ENCODE results near the gene MLX.
"Not testable (repeated sequence)": the region's sequence is repeated elsewhere in the genome, so short reads cannot be mapped to it uniquely, and the experiment has no call there.

Gene MLX

GRCh38 chr17:42608305-42609181, 41.6 kb downstream of the MLX start:
- peak in 1 of 2 experiments; percentile 38 for DNase-seq (ENCODE audit: low read depth in 1 of 2, low spot score in 1 of 2)
- Histone ChIP-seq H3K27me3 (ENCODE audit: insufficient read depth, poor library complexity, severe bottlenecking) (no peaks in the 10 kb centered on the region), H3K4me3 (replicated peaks; ENCODE audit: insufficient read depth, low read length) (peak overlapping the region; percentile 82), H3K27ac (replicated peaks) (peak overlapping the region; percentile 77)
- peak; percentile 60; the same call in 1 of the 2 replicates for TF ChIP-seq SPI1 (IDR thresholded peaks at IDR 0.05; ENCODE audit: borderline replicate concordance, low read depth)
- TF ChIP-seq REST (IDR thresholded peaks at IDR 0.05; ENCODE audit: insufficient replicate concordance, low read depth) = no peak

GRCh38 chr17:42609182-42609813, 42.4 kb downstream of the MLX start, which contains the start of the genes RETREG3 and TUBG1:
Gene RETREG3 (minus strand): TSS chr17:42609374. CDS start chr17:42609324, 50 bp downstream.
Gene TUBG1 (plus strand): TSS chr17:42609683. CDS start chr17:42609738, 55 bp downstream.
- peak; percentile 97 to 98 for DNase-seq (ENCODE audit: low read depth in 1 of 2, low spot score in 1 of 2)
- Histone ChIP-seq H3K27ac (replicated peaks) (peak within 1 kb of the TSS; percentile 77), H3K27me3 (ENCODE audit: insufficient read depth, poor library complexity, severe bottlenecking) (no peaks in the 10 kb centered on the region), H3K4me3 (replicated peaks; ENCODE audit: insufficient read depth, low read length) (peak within 1 kb of the TSS; percentile 82)
- TF ChIP-seq CTCF (IDR thresholded peaks at IDR 0.05; ENCODE audit: insufficient read depth, low read length) (no peak), REST (IDR thresholded peaks at IDR 0.05; ENCODE audit: insufficient replicate concordance, low read depth) (no peak), GABPA (IDR thresholded peaks at IDR 0.05; ENCODE audit: low read depth) (no peak), POLR2AphosphoS5 (IDR thresholded peaks at IDR 0.05; ENCODE audit: low read depth) (peak; percentile 69; the same call in 1 of the 2 replicates), SPI1 (IDR thresholded peaks at IDR 0.05; ENCODE audit: borderline replicate concordance, low read depth) (peak; percentile 24; the same call in 1 of the 2 replicates)

- H3K27ac ChIP-seq (replicated peaks) = peak overlapping the region; percentile 70
- peak in 1 of 2 experiments; percentile 24 for DNase-seq (ENCODE audit: low read depth in 1 of 2, low spot score in 1 of 2)
- not testable (repeated sequence) for H3K27me3 ChIP-seq (ENCODE audit: insufficient read depth, poor library complexity, severe bottlenecking)
- H3K4me3 ChIP-seq (replicated peaks; ENCODE audit: insufficient read depth, low read length) = peak overlapping the region; percentile 82
Observed at GRCh38 chr17:42609814-42610801, 43.2 kb downstream of the MLX start.

- no peak for DNase-seq (ENCODE audit: low read depth in 1 of 2, low spot score in 1 of 2)
- H3K4me3 ChIP-seq (replicated peaks; ENCODE audit: insufficient read depth, low read length) = no peak overlapping the region
- H3K27me3 ChIP-seq (ENCODE audit: insufficient read depth, poor library complexity, severe bottlenecking) = no peaks in the 10 kb centered on the region
- TF ChIP-seq GABPA (IDR thresholded peaks at IDR 0.05; ENCODE audit: low read depth) = no peak
- TF ChIP-seq REST (IDR thresholded peaks at IDR 0.05; ENCODE audit: insufficient replicate concordance, low read depth) = no peak
- TF ChIP-seq CTCF (IDR thresholded peaks at IDR 0.05; ENCODE audit: insufficient read depth, low read length) = no peak
- no peak for TF ChIP-seq SPI1 (IDR thresholded peaks at IDR 0.05; ENCODE audit: borderline replicate concordance, low read depth)
- no peak for TF ChIP-seq POLR2AphosphoS5 (IDR thresholded peaks at IDR 0.05; ENCODE audit: low read depth)
- no peak overlapping the region for H3K27ac ChIP-seq (replicated peaks)
Observed at GRCh38 chr17:42612013-42612412, 45.1 kb downstream of the MLX start.
